Measurements from ENCODE around the gene MFAP4.
"Not testable (repeated sequence)": the region's sequence is repeated elsewhere in the genome, so short reads cannot be mapped to it uniquely, and the experiment has no call there.

The MFAP4 gene

DNA sequence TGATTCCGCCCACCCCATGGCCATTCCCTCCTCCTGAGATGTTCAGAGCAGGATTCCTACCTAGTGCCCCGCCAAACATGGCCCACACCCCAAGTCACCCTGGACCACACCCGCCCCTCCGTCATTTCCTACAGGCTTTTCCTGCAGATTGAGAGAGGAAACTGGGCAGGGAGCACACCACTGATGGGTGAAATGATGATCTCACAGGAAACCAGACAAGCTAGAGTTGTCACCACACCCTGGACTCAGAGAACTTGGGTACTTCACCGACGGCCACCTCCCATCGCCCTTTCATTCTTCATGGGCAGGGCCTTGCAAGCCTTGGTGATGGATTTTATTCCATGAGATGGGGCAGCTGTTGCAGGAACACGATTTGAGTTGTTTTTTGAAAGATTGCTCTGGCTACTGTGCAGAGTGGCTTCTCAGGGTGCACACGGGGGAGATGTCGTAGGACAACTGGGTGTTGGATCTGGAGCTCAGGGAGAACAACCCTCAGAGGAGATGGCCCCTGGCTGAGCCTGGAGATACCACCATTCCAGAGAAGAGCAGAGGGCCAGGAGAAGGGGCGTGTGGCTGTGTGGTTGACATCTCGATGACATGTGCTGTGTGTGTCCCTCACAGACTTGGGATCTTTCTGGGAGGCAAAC is 17.0 kb downstream of the MFAP4 start:
- DNase-seq: no peak

DNA sequence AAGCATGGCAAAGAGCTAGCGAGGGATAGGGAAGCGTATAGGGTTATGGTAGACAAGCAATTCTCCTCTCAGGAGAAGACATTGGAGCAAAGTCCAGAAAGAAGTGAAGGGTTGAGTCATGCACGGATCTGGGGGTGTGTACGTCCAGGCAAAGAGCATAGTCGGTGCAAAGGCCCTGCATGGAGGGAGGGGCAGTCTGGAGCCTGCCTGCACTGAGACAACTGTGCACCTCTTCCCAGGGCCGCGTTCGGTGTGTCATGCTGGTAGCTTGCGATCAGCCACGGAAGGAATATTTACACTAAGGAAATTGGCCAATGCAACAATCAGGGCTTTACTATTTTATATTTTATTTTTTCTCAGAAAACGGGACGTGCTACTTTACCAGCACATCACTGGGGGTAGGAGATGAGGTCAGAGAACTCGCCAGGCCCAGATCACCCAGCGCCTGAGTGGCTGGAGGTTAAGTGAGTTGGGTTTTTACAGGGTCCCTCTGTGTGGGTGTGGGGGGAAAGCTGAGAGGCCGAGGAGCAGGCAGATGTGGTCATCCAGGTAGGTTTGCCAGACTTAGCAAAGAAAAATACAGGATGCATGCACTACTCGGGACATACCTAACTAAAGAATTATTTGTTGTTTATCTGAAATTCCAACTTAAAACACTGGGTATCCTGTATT is 17.7 kb downstream of the MFAP4 start:
- DNase-seq: no peak

DNA sequence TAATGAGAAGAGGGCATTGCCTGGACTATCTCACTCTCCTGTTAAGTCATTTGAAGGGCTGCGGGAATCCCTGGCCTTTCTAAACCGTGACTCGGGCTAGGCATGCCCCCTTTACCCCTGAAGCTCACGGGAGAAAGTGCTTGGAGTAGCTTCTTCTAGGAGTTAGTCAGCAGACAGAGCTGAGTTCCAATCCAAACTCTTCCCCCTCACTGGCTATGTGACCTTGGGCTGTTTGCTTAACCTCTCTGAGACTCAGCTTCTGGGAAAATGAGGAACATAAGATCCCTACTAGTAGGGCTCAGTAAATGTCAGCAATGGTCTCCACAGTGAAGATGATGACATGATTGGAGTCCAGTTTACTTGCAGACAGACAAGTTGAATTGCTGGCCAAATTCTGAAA is 18.8 kb downstream of the MFAP4 start:
- DNase-seq: no peak

DNA sequence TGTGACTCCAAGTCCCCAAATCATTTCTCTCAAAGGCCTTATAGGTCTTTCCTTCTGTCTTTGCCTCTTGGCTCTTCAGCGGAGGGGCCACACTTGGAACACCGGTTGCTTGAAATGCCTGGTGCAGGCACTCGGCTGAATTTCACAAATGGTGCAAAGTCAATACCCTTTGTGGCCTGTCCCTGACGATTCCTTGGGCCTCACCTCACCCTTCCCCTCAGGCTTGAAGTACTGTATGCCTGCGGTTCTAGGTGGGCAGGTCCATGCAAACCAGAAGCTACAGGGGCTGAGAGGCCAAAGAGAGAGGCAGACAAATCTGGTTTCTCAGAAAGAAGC is 20.4 kb downstream of the MFAP4 start:
- no peak for DNase-seq

DNA sequence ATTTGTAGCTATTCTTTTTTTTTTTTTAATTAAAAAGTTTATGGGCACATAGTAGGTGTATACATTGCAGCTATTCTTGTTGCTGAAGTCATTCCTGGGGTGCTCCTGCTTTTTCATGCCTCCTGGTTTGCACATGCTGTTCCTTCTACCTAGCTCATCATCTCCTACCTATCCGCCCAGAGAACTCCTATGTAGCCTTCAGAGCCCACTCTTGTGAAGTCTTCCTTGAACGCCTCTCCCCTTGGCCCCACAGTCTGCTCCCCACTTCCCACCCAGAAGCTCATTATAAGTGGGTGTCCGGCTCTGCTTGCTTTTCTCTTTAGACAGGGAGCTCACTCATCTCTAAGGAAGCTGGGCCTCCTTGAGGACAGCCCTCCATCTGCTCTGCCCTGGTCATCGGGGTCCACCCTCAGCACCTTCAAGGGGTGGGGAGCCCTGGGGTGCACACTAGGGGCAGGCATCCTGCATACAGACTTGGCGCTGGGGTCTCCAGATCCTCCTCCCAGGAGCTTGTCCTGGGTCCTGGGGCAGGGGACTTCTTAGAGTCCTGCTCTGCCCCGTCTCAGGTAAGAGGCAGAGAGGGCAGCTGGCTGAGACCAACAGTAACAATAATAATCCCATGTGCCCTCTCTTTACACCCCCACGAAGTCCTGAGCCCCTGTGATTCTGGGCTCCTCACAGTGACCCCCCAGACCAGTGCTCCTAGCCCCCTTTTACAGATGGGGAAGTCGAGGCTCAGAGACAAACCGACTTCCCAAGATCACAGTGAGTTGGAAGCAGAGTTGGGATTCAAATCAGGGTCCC is 21.0 kb downstream of the MFAP4 start:
- DNase-seq: no peak

DNA sequence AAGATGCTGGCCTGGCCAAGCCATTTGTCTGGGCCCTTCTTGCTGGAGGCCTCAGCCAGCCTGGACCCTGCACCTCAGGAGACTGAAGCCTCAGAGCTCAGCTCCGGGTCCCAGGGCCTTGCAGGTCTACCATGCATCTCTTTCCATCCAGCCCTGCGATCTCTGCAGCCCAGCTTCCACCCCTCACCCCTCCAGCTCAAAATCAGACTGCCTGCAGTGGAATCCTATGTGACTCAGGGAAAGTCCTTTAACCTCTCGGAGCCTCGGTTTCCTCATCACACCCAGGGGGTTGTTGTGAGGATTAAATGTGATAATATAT is 21.5 kb downstream of the MFAP4 start:
- no peak for DNase-seq

DNA sequence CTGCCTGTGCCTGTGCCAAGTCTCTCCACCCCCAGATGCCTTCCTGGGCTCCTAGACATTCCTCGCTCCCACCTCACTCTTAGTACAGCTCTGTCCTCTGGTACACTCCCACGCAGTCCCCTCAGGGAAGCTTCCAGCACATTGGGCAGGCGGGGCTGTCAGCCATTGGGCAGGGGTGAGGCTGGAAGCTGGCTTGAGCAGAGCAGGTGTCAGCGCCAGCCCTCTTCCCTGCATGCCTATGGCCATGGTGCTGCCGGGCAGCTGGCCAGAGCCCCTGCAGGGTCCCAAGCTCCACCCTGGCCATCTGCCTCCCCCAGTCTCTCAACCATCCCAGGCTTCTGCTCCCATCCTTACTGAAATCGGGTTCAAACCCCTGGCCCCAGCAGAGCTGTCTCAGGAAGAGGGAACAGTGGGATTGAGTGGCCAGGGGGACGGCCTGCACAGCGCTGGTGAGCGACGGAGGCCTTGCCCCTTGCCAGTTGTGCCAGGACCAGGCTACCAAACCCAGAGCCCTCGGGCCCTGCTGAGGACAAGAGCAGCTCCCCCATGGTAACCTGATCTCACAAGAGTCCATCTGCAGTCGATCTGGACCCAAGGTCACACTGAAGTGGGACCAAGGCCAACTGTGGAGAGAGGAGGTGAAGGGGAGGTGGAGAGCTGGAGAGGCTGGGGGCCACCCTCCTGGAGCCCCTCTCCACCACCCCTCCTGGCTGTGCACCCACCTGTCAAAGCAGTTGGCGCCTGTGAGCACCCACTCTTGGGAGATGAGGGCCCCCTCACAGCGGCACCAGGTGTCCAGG is 22.1 kb downstream of the MFAP4 start:
- DNase-seq: no peak

DNA sequence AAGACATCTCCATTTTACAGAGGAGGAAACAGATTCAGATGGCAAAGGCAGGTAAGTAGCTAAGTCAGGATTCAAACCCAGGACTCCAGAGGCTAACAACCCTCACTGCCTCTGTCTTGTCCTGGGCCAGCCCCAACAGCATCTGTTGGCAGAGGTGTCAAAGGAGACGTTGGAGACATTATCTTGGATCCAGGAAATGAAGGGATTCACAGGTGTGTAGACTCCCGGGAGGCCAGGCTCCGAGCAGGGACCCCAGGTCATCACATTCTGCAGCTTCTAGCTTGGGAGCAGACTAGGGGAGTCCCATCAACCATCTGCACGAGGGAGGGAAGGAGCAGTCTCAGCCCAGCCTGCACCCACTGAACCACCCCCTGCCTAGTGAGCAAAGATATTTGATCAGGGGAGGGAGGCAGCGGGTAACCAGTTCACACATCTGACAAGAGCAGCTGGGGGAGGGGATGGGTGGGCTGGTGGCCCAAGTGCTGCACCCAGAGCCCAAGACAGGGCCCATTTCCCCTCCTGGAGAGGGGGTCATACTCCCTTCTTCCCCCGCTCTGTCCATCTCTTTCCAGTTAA is 23.4 kb downstream of the MFAP4 start:
- DNase-seq: no peak

DNA sequence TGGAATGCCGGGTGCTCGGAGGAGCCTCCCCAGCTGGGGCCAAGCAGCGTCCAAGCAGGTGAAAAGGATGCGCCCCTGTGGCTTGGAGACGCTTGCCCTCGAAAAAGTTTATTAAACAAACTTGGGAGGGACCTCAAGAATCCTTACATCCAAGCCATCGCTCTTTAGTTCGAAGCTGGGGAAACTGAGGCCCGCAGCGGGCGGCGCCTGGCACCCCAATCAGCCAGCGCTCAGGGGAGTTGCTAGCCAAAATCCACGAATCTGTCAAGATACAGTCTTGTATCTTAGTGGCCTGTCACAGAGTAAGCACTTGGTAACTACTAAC is 23.9 kb downstream of the MFAP4 start:
- DNase-seq: no peak

DNA sequence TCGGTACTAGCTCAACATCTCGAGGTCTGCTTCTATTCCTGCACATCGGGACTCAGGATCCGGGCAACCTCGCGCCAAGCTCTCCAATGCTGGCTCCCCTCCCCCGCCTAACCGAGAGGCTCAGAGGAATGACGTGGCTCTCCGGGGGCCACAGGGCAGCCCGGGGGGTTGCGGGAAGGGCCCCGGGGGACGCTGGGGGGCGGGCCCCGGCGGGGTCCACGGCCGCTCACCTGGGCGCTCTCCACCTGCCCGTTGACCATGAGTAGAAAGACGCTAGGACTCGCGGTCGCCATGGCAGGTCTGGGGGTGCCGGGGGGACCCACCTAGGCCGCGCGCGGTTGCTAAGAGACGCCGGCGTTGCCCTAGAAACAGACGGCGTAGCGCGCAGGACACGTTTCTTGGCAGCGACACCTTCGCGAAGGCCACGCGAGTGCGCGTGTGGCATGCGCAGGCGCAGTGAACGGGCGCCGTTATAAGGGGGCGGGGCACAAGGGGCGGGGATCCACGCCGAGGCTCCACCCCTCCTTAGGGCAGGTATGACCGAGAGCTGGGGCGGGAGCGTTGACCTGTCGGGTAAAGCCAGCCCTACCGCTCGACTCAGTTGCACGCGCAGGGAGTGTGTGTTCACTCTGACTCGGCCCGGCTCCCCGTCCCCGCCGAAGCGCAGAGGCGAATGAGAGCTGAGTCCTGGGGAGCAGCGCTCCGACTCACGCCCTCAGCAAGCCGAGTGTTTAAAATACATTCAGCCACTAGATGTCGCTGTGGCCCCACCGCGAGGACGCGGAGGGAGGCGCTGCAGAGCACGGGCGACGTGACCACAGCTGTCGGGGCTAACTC is 24.5 kb downstream of the MFAP4 start, which contains the start of gene B9D1:
B9D1 (minus strand) TSS at position 447 of the 837 bp plus-strand sequence; CDS start at position 293, 154 bp downstream.
- DNase-seq: peak; percentile 94

DNA sequence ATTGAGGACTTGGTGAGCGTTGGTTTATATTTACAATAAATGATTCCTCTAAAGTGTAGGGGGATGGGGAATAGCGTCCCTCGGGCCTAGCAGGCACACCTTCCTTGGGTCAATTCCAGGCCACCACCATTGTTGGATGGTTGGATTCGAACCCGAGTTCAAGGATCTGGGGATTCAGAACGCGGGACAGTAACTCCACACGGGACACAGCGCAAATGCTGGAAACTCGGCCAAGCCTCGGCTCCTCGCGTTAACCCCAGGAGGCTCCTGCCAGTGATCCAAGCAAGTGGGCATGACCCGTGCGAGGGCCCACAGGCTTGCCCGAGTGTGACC is 25.1 kb downstream of the MFAP4 start:
- no peak for DNase-seq

DNA sequence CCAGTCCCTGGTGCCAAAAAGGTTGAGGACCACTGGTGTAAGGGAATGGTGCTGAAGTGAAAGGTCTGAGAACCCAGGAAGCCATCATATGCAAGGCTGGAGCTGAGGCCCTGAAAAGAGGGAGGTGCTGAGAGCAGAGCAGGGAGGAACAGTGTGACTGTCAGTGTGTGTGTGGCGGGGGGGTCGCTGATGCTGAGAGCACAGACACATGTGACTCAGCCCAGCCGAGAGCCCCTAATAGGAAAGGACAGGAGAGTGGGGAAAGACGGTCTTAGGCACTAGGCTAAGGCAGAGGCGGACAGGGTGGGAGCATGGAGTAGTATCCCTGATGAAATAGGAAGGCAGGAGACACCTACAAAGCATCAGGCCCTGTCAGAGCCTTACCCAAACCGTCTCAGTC is 25.7 kb downstream of the MFAP4 start:
- DNase-seq: no peak

DNA sequence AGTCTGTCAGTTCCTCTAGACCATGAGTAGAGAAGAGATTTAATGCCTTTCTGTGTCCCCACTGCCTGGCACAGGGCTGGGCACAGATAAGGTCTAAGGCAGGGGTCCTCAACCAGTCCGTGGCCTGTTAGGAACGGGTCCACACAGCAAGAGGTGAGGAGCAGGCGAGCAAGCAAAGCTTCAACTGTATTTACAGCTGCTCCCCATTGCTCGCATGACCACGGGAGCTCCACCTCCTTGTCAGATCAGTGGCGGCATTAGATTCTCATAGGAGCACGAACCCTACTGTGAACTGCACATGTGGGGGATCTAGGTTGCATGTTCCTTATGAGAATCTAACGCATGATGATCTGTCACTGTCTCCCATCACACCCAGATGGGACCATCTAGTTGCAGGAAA is 26.2 kb downstream of the MFAP4 start:
- DNase-seq: no peak

DNA sequence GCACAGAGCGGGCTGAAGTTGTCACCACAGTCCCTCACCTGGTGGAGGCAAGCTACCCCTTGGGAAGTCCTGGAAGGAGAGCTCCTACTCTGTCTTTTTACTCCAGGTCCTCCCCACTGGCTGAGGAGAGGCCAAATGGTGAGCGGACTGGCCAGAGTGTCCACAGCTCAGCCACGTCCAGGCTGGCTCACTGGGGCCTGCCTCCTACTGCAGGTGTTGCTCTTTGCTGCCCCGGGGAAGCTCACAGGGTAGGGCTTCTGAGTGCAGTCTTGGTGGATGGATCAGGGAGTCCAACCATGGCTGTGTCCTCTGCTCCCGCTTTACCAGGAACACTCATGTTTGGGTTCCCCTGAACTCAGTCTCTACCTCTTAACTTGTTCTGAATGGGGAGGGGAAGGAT is 27.1 kb downstream of the MFAP4 start:
- no peak for DNase-seq

DNA sequence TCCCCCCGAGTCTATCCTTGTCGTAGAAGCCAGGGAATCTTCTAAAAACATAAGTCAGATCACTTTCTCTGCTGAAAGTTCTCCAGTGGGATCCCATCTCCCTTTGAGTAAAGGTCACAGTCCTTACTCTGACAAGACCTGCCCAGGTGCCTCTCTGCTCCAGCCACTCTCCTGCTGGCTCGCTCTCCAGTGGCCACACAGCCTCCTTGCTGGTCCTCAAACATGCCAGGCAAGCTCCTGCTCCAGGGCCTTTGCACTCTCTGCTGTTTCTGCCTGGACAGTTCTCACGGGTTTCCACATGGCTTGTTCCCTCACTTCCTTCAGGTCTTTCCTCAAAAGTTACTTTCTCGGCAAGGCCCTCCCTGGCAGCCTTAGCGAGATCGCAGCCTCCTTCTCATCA is 27.8 kb downstream of the MFAP4 start:
- DNase-seq: no peak

DNA sequence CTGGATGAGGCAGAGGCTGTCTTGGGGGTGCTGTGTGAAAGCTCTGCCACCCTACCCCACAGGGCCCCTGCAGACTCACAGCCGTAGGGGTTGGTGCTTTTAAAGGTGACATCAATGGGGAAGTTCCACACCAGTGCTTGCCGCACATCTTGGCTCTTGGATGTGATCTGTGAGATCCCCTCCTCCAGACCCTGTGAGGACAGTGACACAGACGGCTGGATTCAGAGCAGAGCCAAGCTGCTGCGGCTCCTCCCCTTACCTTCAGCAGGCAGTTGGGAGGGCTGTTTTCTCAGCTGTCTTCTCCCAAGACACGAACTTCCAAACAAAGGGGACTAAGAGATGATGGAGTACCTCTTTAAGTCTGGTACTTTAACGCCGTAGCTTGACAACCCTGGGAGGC is 29.2 kb downstream of the MFAP4 start:
- DNase-seq: no peak

DNA sequence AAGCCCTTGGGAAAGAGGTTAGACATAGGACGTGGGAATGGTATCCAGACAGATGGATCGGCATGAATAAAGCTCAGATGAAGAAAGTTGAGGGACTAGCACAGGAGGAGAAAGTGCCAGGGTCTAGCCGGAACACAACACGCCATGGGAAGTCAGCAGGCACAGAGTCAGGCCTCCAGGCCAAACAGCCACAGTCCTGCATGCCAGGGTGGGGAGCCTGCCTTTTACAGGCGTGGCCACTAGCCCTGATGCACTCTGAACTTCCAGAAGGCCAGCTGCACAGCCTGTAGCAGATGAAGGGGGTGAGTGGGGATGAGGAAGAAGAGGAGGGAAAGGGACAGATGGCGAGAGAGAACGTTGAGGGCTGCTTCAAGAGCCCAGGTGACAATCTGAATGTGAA is 29.6 kb downstream of the MFAP4 start:
- DNase-seq: no peak

DNA sequence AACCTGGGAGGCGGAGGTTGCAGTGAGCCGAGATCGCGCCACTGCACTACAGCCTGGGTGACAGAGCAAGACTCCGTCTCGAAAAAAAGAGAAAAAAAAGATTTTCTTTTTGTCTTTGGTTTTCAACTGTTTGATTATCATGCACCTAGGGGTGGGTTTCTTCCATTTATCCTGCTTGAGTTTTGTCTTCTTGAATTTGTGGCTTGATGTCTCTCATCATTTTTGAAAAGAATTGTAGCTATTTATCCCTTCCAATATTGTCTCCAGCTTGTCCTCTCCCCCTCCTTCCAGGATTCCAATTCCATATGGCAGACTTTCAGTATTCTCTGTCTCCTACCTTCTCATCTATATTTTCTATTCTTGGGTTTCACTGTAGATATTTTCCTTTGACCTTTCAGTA is 32.2 kb downstream of the MFAP4 start:
- DNase-seq: no peak

DNA sequence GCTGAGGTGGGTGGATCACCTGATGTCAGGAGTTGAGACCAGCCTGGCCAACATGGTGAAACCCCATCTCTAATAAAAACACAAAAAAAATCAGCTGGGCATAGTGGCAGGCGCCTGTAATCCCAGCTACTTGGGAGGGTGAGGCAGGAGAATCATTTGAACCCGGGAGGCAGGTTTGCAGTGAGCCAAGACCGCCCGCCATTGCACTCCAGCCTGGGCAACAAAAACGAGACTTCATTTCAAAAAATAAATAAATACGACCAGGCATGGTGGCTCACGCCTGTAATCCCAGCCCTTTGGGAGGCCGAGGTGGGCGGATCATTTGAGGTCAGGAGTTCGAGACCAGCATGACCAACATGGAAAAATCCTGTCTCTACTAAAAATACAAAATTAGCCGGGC is 33.6 kb downstream of the MFAP4 start:
- not testable (repeated sequence) for DNase-seq

DNA sequence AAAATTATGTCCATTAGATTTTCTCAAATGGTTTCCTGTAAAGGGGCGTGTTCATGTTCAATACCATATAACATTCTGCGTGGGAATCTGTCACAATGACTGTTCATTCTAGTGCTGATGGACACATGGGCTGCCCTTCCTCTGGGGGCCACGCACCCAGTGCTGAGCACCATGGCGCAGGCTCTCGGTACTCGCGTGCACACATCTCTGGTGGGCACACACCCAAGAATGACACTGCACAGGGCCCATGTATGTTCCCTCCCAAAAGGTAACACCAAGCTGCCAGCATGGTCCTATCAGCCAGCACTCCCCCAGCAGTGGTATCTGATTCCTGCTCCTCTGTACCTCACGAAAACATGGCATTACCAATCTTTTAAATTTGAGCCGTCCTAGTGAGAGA is 38.2 kb downstream of the MFAP4 start:
- DNase-seq: no peak

DNA sequence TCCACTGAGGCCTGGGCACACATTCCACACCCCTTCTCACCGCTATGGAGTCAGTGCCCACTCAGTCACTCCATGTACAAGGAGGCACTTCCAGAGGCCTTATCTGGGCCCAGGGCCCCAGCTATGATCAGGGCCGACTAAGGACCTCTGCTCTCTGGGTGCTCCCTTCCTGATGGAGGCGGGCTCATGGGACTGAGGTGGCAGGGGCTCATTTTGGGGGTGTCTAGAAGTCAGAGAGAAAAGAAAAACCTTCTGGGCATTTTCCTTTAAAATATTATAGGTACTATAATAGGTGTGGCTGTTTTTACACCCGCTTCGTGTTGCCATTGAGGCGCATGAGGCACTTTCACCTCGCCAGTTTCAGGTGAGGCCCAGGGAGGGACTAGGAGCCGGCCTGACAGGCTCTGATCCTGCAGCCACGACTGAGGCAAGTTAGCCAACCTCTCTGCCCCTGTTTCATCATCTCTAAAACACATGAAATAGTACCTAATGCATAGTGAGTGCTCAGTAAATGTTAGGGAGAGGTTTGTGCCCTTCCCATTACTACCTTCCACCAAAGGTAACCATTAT is 38.8 kb downstream of the MFAP4 start:
- DNase-seq: no peak

Measured in DMS53 (cell line).